Frontal cortex (tissue), 4 donors: ENCODE data around the gene FLYWCH2. TPM values are rescaled to one million over a fixed set of nuclear protein-coding genes. Genes with fewer than 3 reads are reported as not detected.
A peak's percentile ranks its signal among the peaks of the same experiment; 100 is the strongest.

Source experiments
- DNase-seq, 2 donors: peaks; one replicate each; pipeline ENCODE4 v3.0.0; 2012; ENCODE audit warnings: low spot score in 2 of 2
- FAIRE-seq: peaks from 2 replicates; lab custom pipeline; 2012; peaks lifted over from hg19 to GRCh38; lab: Jason Lieb, UNC
- total RNA-seq: library from RNA; depleted of rRNA; stranded (reverse); fragments of >200 nt; gene quantifications from one replicate; pipeline ENCODE4 v1.2.3, GENCODE V29; 2014
- donor health status: control.
- donor health status: control.
- donor health status: control.

The FLYWCH2 gene
- total RNA-seq, 1 donor from 2014 or later: 46.5 TPM

DNA sequence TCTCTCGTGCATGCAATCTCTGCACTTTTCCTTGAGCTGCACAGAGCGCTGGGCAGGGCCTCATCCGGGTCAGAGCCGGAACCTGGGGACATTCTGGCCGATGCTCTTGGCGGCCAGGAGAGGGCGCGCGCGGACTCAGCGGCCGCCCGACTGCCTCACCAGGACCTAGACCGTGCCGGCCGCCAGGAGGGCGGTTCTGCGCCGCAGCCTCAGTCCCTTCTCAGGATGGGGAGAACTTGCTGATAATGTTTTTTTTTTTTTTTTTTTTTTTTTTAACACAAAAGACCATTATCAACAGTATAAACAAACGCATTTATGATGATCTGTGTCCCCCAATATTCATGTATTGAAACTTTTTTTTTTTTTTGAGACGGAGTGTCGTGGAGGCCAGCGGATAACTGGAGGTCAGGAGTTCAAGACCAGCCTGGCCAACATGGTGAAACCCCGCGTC is 8.1 kb upstream of the FLYWCH2 start:
- no peak for FAIRE-seq

DNA sequence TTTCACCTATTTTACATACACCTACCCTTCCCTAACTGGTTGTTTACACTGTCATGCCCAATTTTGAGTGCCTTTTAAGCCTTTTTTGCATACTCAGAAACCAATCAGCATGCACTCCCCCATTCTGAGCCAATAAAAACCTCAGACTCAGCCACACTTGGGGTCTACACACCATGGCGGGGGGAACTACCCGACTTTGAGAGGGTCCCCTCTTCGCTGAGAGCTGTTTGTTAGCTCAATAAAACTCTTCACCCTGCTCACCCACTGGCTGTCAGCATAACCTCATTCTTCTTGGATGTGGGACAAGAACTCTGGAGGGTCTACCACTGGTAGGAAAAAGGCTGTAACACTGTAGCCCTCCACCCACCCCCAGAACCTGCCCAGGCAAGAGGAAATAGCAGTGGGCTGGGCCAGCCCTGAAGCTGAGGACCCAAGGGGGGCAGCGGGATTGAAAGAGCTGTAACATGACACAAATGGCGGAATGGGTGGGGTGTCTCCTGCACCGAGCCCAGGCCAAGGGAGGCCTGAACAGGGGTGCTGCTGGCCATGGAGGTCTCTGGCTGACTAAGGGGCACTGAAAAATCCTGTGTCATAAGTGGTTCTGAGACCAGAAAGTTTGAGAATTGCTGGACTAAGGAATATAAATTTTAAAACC is 3.0 kb upstream of the FLYWCH2 start:
- no peak for DNase-seq
- no peak for FAIRE-seq

More for the DNA sequence above, 8.1 kb upstream of the FLYWCH2 start:
- peak; percentile 59 to 79 for DNase-seq

DNA sequence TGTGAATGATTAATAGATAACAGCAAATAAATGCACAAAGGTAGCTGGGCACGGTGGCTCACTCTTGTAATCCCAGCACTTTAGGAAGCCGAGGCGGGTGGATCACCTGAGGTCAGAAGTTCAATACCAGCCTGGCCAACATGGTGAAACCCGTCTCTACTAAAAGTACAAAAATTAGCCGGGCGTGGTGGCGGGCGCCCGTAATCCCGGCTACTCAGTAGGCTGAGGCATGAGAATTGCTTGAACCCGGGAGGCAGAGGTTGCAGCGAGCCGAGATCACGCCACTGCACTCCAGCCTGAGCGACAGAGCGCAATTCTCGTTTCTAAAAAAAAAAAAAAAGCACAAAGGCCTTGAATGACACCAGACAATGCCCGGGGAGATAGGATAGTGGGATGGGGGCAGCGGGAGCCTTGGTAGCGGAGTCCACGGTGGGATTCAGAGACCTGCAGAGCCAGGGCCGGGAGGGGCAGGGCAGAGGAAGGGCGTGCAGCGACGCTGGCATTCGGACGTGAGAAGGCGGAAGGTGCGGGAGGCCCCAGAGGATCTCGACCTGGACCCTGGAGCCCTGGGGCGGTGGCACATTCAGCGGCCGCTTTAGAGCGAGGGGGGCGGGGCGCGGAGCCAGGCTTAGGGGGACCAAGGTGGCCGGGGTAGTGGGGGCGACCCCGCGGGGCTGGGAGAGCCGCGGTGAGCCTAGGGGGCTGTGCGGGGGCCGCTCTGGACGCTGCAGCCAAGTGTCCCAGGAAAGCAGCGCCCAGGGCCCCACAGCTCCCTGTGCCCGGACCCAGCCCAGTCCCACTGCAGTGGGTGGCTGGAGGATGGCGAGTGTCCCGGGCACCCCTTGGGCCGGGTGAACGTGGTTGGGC is 999 bp upstream of the FLYWCH2 start:
- FAIRE-seq (no peak), DNase-seq (no peak)

DNA sequence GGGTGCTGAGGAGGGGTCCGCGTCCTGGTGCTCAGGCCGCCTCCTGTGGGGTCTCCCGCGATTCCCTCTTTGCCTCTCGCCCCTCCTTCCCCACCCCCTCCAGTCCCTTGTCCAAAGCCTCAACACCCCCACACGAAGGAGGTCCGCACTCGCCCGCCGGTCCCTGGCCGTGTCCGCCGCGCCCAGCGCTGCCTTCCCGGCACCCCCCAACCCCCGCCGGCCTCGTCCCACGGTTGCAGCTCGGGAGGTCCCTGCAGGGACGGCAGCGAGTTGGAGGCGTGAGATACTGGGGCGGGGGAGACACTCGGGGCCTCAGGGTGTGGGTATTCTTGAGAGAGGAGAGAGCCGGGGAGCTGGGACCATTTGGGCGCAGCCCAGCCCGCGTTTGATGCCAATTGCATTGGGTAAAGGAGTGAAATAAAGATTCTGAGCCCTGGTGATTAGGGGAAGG is 468 bp downstream of the FLYWCH2 start:
- FAIRE-seq (no peak), DNase-seq (no peak)

DNA sequence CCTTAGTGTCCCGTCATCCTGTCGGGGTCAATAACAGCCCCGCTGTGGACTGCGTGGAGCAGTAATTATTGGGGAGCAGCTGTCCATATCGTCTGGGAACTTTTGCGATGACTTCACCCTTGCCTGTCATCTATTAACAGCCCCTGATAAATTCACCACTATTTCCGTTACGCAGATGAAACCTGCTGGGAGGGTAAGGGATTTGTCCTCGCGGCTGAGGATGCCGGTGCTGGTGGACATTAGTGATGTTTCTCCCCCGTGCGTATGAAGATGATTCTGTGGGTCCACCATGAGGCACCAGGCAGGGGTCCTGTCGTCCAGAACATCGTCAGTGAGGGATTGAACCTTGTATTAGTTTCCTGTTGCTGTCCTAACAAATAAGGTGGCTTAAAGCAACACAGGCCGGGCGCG is 1.0 kb downstream of the FLYWCH2 start:
- FAIRE-seq (no peak), DNase-seq (no peak)

DNA sequence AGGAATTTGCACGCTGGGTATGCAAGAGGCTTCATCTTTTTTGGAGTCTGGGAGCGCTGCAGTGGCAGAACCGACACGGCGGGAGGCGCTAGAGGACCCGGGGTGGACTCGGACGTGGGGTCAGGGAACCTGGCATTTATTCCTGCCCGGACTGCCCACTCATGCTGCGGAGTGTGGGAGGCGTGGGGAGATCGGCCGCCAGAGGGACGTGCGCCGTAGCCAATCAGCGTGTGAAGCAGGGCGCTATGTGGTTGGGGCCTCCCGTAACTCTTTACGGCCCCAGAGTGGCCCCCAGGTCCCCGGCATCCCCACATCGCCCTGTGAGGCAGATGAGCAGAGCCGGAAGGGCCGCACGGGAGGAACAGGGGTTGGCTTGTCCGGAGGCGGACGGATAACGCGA is 11.2 kb downstream of the FLYWCH2 start:
- DNase-seq: no peak
- FAIRE-seq: no peak

DNA sequence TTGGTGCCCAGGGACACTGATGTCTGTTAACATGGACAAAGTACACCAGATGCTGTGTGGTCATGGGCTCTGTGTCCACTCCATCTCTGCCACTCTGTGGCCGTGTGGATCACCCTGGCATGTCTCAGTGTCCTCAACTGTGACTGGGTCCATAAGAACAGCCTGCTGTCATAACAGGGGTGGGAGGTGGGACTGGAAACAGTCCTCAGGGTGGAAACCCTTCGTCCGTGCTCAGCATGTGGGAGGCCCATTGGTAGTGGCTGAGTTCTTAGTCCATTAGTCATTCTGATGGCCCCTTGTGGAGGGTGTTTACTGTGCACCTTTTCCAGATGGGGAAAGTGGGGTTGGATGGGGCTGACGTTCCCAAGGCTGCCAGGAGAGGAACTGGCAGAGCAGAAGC is 12.8 kb downstream of the FLYWCH2 start:
- DNase-seq (no peak), FAIRE-seq (no peak)

DNA sequence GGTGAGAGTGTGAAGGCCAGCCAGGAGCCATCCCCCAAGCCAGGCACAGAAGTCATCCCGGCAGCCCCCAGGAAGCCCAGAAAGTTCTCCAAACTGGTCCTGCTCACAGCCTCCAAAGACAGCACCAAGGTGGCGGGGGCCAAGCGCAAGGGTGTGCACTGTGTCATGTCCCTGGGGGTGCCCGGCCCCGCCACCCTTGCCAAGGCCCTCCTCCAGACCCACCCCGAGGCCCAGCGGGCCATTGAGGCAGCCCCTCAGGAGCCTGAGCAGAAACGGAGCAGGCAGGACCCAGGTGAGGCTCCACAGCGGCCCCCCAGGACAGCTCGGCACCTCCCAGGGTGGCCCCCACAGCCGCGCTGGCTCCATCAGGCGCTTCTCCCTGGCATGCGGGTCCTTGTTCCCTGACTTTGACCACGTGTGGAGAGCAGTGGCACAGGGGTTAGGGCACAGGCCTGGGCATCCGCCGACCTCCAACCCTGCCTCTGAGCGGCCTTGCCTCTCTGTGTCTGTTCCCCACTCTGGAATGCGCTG is 13.5 kb downstream of the FLYWCH2 start:
- no peak for FAIRE-seq
- no peak for DNase-seq

DNA sequence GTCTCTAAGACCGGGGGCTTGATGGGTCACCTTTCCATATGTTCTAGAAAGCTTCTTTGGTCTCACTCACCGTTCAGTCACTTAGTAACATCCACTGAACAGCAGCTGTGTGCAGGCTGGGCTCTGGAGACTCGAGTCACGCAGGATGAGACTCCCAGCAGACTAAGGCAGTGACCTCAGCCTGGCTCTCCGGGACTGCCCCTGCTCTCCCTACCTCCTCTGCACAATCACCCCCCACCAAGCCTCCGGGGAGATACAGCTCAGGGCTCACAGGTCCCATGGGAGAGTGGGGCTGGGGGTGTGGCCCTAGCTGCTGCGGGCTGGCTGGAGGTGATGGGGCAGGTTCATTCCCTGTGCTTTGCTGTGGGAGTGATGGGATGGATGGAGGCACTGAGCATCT is 14.1 kb downstream of the FLYWCH2 start:
- DNase-seq (no peak), FAIRE-seq (no peak)

DNA sequence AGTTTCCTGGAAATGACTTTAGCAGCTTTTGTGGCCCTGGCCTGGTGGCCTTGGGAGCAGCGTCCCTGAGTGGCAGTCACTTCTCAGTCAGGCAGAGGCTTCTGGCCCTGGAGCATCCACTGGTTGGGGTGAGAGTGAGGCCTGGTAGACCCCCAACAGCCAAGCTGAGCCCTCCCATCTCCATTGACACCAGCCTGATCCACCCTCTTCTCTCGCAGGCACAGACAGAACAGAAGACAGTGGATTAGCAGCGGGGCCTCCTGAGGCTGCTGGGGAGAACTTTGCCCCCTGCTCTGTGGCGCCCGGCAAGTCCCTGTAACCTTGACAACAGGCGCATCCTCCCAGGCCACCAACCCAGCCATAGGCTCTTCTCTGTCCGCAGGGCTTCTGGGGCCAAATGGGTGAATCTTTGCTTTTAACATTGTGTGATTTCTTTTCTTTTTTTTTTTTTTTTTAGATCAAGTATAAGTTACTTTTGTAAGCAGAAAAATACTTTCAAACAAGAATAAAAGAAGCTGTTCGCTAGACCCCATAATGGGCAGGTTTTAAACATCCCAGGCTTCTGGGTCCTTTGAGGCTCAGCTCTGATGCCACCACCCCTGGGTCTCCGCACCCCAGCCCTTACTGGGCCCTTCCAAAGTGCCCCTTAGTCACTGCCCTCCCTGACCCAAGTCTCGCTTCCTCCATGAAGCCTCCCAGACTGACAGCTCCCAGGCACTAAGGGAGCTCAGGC is 16.0 kb downstream of the FLYWCH2 start:
- no peak for FAIRE-seq
- DNase-seq: peak in 1 of 2 donors; percentile 7

DNA sequence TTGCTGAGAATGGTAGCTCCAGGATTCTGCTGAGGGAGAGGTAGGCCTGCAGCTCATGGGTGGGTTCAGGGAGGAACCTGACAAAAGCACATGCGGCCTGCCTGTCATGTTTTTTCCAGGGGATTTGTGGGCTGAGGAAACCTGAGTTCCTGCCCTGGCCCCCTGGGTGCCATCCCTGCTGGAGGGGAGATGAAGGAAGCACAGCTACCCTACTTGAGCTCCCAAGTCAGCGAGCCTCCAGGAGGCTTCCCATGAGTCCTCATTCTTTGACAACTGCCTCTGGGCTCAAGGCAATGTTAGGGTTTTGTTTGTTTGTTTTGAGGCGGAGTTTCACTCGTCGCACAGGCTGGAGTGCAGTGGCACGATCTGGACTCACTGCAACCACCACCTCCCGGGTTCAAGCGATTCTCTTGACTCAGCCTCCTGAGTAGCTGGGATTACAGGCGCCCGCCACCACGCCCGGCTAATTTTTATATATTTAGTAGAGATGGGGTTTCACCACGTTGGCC is 16.6 kb downstream of the FLYWCH2 start:
- DNase-seq: no peak
- FAIRE-seq: no peak

DNA sequence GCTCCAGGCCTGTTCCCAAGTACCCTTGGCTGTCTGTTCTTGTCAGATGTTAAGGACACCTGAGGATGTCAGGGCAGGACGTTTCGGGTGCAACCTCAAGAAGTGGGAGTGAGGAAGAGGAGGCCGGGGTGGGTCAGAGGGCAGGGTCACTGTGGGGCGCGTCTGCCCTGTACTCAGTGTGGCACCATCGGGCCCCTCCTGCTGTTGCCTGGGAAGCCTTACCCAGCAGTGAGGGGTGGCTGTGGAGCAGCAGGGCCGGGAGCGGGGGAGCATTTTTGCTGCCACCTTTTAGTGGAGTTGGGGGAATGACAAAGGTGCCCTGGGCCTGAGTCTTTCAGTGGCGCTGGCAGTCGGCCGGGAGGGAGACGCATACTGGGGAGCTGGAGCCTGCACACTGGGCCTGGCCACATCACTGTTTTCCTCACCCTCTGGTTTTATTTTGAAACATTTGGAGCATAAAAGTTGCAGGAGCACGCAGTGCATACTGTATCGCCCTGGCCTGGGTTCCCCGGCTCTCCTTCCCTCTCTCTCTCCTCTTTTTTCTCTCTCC is 17.6 kb downstream of the FLYWCH2 start:
- FAIRE-seq: no peak

DNA sequence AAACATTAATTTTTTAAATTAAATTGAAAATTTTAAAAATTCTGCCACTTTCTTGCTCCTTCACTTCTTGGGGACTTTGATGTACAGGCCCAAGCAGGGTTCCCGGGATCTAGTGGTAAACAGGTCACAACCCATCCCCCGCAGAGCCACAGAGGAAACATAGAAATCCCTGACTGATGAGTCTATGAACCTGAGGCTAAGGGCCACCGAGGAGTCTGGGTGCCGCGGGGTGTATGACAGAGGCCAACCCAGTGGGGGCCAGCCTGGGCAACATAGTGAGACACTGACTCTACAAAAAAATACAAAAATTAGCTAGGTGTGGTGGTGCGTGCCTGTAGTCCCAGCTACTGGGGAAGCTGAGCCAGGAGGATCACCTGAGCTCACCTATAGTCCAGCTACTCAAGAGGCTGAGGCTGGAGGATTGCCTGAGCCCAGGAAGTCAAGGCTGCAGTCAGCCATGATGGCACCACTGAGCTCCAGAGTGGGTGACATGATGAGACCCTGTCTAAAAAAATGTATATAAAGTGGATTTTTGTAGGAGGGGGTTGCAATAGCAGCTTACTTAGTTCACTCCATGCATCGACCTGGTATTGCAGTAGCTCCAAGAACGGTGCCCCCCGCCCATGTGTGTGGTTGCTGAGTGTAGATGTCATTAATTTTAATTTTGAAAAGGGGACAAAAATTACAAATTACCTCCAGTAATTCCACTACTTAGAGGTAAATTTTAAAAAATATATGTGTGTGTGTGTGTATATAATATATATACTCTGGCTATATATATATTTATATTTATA is 19.5 kb downstream of the FLYWCH2 start:
- FAIRE-seq: no peak
- DNase-seq: no peak

More for the DNA sequence above, 17.6 kb downstream of the FLYWCH2 start:
- no peak for DNase-seq

DNA sequence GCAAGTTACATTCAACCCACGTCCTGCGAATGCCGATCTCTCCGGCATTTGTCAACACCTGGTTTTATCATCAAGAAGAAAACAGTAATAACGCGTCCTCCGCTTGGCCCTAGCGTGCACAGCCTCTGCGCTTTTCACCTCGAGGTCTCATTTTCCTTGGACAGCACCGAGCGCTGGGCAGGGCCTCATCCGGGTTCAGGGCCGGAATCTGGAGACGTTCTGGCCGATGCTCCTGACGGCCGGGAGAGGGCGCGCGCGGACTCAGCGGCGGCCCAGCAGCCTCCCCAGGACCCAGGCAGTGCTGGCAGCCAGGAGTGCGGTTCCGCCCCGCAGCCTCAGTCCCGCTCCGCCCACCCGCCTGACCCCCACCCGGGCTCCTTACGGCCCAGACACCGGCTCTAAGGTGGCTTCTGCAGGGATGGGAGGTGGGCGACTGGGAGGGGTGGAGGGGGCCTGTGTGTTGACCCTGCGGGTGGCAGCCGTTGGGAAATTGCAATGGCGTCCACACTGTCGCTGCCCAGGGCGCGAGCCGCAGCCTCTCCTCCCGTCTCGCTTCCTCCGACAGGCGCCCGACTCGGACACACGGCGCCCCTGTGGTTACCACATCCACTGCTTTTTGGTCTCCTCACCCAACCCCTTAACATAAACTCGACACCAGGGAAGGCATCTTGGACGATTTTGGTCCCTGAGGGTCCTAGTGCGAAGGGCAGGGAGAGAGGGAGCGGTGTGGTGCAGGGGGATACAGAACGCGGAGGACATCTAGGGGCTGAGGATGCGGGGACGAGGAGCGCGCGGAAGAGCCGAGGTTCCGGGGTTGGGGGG is 21.3 kb downstream of the FLYWCH2 start:
- FAIRE-seq: no peak

DNA sequence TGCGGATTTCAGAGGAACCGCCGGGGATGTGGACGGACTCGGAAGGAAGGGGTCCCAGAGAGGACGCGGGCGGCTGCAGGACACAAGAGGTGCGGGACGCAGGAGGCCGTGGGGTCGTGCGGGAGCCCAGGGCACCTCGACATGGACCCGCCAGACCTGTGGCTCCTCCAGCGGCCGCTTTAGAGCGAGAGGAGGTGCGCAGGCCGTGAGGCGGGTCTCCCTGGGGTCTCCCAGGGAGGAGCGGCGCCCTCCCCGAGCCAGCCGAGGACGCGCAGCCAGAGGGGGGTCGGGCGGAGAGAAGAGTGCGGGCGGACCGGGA is 21.9 kb downstream of the FLYWCH2 start:
- DNase-seq (no peak), FAIRE-seq (no peak)

More for the DNA sequence above, 21.3 kb downstream of the FLYWCH2 start:
- peak; percentile 84 to 86 for DNase-seq

DNA sequence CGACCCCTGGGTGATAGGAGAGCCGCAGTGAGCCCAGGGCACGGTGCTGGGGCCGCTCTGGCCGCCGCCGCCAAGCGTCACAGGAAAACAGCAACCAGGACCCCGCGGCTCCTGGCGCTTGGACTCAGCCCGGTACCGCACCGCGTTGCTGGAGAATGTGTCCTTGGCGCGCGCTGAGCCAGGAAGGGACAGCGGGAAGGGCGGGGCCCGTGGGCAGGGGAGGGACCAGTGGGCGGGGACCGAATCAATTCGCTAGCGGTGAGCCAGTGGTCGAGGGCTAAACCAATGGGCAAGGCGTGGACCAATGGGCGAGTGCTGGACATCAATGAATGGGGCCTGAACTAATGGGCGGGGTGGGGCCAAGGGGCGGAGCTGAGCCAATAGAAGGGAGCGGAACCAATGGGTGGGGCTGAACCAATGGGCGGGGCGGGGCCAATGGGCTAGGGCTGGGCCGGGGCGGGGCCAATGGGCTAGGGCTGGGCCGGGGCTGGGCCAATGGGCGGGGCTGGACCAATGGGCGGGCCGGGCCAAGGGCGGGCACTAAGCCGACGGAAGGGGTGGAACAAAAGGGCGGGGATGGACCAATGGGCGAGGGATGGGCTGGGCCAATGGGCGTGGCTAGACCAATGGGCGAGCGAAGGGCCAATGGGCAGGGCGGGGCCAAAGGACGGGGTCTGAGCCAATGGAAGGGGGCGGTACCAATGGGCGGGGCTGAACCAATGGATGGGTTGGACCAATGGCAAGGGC is 22.4 kb downstream of the FLYWCH2 start:
- FAIRE-seq: peak; percentile 70

DNA sequence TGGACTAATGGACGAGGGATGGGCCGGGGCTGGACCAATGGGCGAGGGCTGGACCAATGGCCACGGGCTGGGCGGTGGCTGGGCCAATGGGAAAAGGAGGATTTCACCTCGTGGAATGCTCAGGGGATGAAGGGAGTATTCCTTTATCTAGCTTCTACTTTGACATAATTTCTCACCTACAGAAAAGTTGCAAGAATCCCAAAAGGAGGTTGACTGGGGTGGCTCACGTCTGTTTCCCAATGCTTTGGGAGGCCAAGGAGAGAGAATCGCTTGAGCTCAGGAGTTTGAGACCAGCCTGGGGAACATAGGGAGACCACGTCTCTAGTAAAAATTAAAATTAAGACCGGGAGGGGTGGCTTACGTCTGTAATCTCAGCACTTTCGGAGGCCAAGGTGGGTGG is 23.0 kb downstream of the FLYWCH2 start:
- no peak for DNase-seq
- FAIRE-seq: no peak

More for the DNA sequence above, 22.4 kb downstream of the FLYWCH2 start:
- DNase-seq: peak; percentile 97 to 98
